NCI-H1436 treated with DMSO at 0.1 percent for 48 hours (cell line): ENCODE results near the gene BNIPL.

Experiments used
- DNase-seq: peaks from one replicate; lab custom pipeline; 2025; lab: John Stamatoyannopoulos, UW

BNIPL gene, protein sequence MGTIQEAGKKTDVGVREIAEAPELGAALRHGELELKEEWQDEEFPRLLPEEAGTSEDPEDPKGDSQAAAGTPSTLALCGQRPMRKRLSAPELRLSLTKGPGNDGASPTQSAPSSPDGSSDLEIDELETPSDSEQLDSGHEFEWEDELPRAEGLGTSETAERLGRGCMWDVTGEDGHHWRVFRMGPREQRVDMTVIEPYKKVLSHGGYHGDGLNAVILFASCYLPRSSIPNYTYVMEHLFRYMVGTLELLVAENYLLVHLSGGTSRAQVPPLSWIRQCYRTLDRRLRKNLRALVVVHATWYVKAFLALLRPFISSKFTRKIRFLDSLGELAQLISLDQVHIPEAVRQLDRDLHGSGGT

DNA sequence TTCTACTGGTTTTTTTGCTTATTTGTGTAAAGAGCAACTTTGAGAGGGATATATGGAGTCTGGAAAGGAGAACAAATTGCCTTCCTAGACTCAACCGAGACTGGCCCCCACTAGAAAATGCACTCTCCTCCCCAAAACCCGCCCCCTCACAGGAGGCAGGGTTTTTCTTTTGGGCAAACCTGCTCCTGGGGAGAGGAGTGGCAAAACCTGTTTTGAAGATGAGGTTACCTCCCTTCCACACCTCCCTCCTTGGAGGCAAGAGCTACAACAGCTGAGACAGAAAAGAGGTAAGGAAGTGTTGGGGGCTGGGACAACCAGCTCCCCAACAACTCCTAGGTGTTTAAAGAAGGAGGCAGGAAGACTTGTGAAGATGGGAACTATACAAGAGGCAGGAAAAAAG, at the start of gene BNIPL:
Gene BNIPL (plus strand): TSS at position 231 of the 400 bp plus-strand sequence. CDS start 140 bp downstream, at position 371.
- no peak for DNase-seq

DNA sequence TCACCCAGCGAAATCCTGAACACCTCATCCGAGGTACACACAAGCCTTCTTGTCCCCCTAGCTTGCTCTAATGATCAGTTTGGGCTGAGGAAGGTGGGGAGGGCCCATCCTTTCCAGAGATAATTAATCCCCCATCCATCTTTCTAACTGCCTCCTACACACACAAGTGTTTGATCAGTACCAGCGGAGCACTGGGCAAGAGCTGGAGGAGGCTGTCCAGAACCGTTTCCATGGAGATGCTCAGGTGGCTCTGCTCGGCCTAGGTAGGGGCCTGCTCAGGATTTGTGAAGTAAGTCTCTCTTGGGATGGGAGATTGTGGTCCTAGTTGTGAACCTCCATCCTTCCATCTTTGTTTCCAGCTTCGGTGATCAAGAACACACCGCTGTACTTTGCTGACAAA, 48.5 kb upstream of the BNIPL start:
- DNase-seq, result no peak

DNA sequence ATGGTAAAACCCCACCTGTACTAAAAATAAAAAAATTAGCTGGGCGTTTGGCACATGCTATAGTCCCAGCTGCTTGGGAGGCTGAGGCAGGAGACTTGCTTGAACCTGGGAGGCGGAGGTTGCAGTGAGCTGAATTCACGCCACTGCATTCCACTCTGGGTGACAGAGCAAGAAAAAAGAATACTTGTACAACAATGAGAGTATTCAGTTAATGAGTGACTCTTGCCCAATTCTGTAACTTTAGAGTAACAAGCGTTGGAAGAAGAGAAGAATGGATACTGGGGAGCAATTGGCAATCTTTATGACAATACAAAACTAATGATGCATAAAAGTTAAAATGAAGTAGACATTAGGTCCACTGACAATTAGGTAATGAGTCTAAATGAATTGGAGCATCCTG, 43.8 kb upstream of the BNIPL start:
- DNase-seq, result no peak

DNA sequence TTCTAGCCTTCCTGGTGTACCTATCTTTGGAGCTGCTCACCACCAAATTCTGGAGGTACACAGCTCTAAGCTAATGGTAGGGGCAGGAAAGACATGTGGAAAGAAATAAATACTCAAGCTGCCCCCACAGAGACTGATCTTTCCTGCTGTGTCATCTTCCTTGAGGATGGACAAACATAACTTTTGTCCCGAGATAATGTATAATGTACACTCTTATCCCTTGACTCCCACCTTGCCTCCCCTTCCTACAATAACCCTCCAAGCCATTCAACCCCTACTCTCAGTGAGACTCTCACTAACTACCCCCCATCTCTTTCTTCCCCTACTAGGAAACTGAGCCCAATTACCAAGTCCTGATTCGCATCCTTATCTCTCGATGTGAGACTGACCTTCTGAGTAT, 42.1 kb upstream of the BNIPL start:
- no peak for DNase-seq

DNA sequence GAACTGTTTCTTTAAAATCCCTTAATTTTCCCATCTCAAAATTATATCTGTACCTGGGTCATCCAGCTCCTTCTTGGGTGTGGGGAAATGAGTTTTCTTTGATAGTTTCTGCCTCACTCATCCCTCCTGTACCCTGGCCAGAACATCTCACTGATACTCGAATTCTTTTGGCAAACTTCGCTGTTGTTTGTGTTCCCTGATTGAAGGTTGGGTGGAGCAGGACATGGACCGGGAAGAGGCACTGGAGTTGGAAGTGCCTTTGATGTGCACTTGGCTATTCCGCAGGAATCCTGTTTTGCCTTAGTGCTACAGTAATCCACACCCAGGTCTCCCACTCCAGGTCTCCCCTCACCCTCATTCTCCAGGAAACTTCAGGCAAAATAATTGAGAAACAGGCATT, 40.9 kb upstream of the BNIPL start:
- DNase-seq, result no peak

DNA sequence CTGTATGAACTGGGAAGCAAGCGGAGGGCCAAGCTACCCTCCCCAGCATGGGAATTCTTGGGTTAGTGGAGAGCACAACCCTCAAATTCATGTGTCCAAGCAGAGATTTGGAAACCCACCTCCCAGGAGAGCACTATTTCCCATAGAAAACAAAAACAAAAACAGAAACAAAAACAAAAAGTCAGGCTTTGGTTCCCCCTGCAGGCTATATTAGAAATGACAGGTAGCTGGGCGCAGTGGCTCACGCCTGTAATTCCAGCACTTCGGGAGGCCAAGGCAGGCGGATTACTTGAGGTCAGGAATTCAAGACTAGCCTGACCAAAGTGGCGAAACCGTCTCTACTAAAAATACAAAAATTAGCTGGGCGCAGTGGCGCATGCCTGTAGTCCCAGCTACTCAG, 40.5 kb upstream of the BNIPL start:
- DNase-seq, result no peak

DNA sequence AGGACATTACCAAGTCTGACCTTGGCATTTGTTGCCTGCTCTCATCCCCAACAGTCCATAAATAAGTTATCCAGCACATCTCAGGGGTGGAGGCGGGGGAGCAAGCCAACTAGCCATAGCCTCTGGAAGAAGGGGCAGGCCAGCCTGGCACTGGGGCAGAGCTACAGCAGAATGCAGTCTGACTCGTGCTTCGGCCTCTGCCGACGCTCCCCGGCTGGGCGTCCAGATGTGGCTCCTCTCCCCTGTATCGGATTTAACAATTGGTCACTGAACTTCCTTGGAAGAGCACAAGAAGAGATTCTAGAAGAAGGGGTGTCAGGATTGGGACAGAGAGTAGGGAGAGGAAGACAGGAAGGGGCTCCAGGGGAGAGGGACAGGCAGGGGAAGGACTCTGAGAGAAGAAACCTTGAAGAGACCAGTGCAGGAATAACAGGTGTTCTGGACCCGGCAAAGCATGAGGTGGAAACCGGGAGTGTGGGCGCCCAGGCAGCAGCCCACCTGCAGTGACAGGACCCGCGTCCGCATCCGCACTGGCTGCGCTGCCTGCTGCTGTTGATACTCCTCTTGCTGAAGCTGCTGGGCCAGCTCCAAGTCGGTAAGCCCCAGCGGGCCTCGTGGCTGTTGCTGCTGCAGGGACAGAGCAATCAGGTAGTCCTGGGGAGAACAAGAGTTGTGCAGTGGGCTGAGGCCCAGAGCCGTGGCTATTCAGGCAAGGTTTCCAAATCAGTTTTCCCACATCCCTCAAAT, 39.1 kb upstream of the BNIPL start:
- no peak for DNase-seq

DNA sequence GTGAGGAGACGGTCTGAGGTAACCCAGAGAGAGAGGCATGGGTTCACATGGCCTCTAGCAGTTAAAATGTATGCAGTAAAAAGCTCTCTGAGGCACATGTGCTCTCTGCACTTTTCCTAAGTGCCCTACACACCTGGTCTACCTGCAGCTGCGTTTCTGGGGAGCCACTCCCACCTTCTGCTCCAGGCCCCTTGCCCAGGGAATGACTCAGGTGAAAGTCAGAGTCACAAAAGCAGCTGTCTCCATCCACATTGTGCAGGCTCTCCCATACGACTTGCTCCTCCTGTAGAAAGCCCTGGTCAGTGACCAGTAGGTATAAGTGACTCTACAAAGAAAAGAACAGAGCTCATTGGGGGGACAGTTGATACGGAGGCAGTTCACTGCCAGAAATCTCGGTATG, 38.4 kb upstream of the BNIPL start:
- no peak for DNase-seq

DNA sequence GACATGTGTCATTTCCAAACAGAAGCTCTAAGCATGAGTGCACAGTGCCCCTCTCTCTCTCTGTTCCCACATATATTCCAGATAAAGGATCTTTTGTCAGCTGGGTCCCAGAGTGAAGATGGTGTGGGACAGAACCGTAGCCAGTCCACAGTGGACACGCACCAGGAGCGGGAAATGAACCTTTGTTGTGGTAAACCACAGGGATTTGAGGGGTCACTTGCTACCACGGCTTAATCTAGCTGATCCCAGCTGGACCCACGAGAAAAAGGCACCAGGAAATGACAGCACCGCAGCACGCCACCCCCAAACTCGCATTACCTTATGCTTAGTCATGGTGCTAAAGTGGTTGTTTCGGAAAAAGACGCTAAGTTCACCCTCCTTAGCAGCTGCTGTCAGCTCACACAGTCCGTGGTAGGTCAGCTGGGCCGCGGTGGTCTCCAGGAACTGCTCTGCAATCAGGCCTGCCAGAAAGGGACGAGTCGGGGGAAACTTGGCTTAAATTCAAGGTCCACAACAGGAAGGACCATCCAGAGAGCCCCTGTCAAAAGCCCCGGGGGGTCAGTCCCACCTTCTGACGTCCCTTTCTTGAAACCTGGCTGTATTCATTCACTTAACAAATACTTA, 37.2 kb upstream of the BNIPL start:
- DNase-seq, result no peak

DNA sequence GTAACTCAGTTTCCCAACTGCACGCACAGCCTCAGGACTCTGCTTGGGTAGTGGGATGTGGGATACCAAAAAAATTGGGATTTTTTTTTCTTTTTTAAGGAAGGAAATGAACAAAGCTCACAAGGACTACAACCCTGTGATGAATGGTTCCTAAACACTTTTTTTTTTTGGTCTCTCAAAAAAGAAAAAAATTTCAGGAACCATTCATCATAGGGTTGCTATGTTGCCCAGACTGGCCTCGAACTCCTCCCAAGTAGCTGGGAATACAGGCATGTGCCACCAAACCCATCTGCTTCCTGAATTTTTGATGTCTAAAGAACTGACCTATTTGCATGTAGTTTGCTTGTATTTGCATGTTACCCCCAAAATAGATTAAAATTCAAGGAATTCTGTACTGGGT, 36.5 kb upstream of the BNIPL start:
- no peak for DNase-seq

DNA sequence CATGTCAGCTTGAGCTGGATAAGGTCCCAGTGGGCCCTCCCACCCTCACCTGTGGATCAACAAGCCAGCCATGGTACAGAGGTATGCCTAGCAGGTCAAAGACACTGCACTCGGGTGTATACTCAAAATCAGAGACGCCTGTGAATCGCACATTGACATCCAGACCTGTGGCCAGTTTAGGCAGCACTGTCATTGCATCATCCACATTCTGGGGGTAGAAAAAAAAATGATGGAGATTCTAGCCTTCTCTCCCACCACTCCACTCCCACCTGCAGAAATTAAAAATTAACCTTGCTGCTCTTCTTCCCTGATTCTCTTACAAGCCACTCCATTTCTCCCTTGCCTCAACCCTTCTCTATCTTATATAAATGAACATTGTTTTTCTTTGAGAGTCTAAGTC, 36.0 kb upstream of the BNIPL start:
- DNase-seq, result no peak

DNA sequence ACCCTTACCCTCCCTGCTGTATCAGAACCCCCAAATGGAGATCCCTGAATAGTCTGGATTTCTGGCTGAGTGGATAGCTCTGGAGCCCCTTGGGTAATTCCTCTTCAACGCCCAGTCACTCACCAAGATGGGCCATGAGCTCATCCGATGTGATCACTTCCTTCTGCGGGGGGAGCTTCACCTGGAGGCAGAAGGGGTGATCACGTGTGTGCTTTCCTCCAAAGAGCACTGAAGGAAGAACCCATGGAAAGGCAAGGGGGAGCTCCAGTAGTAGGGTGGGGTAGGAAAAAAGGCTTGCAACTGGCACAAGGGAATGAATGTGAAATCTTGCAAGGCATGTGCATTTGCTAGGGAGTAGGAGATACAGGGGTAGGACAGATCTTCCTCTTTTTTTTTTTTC, 34.8 kb upstream of the BNIPL start:
- DNase-seq, result no peak

DNA sequence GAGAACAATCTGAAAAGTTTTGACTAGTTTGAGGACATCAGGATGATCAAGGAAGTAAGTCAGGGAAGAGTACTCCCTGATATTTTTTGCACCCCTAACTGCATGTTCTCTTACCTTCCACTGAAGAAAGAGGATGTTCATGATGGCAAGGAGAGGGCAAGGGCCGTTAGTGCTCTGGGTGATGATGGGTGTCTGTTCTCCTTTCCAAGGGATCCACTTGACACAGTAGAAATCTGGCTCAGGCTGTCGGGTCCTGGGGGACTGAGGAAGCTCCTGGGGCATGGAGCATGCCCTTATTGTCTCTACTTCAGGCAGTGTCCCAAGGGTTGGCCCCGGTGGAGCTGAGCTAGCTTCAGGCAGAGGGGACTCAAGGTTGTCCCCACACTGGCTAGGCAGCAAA, 34.3 kb upstream of the BNIPL start:
- DNase-seq, result no peak

DNA sequence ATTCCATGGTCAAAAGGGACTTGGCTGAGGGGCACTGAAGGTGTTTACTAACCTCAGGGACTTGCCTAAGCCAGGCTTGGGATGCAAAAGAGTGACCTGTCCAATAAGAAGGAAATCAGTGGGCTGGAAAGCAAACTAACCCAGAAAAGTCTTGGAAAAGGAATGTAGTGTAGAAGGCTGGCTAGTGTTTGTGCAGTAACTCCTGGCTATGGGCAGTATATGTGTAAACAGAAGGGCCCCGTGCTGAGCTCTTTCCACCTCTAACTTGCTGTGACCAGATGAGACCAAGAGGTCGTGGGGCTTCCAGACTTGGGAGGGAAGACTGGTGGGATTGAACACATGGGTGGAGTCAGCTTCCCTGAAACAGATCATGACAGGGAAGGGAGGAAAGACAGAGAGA, 33.8 kb upstream of the BNIPL start:
- no peak for DNase-seq

DNA sequence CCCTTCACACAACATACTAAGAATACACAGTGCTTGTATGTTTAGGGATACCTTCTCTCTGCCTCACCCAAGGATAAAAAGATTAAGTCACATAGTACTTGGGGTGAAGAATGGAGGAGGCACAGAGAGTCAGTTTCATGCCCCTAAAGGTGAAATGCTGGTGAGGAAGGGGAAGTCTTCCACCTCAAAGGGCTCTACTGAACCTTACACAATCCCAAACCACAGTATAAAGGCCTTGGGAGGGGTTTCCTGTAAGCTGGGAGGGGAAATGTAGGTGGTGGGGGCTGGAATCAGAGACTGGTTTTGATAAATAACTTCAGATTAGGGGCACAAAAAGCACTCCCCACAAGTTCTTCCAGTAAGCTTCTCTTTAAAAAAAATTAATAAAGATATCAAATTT, 33.2 kb upstream of the BNIPL start:
- DNase-seq, result no peak

DNA sequence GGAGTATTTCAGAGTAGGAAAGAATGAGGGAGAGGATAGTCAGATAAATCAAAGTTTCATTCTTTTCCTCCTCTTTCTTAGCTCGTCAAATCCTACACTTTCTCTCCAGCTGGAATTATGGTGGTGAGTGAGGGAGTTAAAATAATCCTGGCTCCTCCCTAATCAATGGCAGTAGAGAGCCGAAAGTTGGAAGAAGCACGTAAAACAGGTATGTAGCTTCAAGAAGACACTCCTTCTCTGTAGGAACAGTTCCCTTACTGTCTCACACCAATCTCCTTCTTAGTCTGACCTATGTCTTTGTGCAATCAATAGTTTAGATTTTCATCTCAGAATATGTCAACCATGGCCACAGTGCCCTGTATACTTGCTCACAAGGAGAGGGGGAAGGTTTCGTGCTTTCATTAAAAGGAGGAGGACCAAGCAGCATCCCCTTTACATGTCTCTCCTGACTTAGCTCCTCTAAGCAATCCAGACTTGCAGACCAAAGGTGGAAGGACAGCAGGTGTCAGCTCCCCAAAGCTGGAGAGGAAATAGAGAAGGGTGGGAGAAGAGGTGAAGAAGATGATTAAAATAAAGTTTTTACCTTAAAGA, 30.6 kb upstream of the BNIPL start:
- no peak for DNase-seq

DNA sequence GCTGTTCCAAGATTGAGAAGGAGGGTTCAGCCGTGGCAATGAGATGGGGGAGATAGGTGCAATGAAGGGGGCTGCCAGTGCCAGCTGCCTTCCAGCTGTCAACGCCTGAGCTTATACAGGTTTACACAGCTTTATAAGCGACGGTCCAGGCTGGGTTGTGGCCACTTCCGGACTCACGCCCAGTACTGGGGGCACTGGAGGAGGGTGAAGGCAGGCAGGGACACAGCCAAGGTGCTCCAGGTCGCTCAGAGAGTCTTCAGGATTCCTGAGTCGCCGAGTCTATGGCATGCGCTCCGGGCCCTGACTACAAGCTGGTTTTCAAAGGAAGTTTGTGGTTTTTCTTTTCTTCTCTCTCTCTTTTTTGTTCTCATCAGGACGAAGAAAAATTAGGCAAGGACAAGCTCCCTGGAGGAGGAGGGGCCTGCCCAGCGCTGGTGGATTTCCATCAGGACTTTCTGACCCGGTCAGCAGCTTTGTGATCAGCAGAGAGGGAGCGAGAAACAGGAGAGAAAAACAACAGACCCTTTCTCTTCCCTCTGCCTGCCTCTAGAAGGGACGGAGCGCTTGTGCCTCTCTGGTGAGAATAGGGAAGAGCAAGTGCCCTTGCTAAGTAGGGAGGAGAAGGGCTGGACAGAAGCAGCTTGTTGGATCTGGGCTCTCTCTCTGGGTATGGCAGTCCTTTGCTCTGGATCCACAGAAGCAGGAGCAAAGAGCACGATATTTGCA, 29.9 kb upstream of the BNIPL start, which contains the start of gene MINDY1:
Gene MINDY1 (minus strand): TSS at position 576 of the 726 bp plus-strand sequence. CDS start 4,285 bp downstream, outside the sequence.
- DNase-seq, result no peak

DNA sequence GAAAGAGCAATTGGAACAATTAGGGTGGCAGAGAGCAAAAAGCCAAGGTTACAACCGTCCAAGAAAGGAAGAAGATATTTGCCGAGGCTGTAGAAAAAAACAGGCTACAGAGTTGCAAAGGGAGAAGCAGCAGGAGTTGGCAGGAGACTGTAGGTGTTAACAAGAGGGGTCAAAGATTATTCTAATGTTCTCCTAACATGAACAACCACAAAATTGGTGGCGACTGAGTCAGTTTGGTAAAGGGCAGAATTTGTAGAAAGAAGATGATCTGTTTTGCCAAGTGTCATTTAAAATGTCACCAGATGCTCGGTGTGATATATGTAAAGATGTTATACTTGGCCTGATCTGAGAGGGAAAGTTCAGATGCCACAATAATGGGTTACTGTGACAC, 28.5 kb upstream of the BNIPL start:
- no peak for DNase-seq

DNA sequence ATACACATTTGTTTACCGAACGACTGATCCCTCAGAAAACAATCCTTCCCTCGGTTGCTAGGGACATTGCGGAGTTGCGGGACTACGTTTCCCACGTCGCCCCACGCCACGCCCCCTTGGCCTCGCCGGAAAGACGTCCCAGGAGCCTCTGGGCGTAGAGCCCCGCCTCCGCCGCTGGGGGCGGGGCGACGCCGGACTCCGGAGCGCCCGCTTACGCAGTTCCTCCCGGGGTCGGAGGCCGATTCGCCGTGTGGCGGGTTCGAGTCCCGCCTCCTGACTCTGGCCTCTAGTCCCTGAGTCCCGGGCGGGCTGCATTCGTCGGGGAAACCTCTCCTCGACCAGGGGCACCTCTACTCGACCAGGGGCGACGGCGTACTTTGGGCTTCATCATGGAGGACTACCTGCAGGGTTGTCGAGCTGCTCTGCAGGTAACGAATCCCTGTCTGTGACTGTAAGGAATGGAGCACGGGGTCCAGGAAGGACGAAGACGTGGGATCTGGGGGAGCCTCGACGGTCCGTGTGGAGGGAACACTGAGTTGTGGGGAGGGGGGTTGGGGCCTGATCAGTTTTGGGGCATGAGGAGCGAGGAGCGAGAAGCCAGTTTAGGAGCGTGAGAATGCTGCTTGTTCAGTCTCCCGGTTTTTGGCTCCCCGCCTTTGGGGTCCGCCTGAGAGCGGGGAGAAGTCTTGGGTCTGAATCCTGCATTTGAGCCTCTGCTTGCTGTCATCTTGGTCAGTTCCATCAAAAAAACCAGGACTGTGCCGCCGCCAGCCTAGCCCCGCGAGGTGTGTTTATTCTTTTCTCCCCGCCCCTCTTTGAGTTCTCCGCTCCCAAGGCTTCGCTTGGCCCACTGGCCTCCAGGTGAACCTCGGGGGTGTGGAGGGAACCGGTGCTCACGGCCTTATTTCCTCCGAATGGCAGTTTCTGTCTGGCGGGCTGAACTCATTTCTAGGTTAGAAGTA, 27.9 kb upstream of the BNIPL start, which contains the start of gene PRUNE1:
Gene PRUNE1 (plus strand): TSS at position 206 of the 962 bp plus-strand sequence. CDS start 184 bp downstream, at position 390.
- DNase-seq, result peak; percentile 79

DNA sequence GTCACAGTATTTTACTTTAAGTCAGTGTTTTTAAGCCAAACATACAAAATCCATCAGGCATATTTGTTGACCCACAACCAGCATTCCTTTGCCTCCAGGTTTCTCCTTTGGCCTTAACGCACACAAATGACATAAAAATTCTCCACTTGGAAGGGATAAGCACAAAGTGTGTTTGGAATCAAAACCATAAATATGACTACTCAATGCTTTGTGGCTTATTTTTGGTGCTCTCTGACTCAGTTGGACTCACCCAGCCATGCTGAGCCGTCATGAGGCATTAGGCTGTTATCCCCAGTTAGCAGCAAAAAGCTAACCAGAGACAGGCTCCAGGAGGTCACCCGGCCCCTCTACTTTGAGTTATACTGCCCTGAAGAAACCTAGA, 27.2 kb upstream of the BNIPL start:
- no peak for DNase-seq
